Measurements from ENCODE around the gene FUT2. TPM values are rescaled to one million over a fixed set of nuclear protein-coding genes. Genes with fewer than 3 reads are reported as not detected.
"Not testable (repeated sequence)": the region's sequence is repeated elsewhere in the genome, so short reads cannot be mapped to it uniquely, and the experiment has no call there.

The FUT2 gene
- total RNA-seq, 2 experiments from 2014 or later: not detected

DNA sequence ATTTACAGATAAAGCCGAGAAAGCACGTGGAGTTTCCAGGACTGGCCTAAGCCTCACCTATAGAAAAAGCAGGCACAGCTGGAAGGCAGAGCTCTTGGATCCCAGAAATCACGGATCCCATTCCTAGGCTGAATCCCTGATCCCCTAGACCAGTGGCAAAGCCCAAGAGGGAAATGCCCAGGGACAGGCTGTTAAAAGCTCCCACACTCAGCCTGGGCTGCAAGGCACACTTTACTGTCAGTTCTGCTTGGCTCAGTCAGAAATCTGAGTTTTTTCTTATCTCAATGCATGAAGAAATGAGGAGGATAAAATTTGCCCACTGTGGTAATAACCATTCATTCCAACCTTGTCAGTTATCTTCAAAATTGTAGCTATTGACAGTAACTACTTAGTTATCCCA is 8.0 kb upstream of the FUT2 start:
- ATAC-seq (ENCODE audit: poor library complexity) (no peak), DNase-seq (no peak)
- H3K27me3 Mint-ChIP-seq: no peaks in the 10 kb centered on the region
- H3K9me3 ChIP-seq (ENCODE audit: control insufficient read depth in 1 of 2, insufficient read depth in 1 of 2, low read length in 2 of 2): no peaks in the 10 kb centered on the region
- no peaks in the 10 kb centered on the region for H3K4me1 Mint-ChIP-seq (ENCODE audit: low read depth)
- H3K4me3 ChIP-seq (ENCODE audit: low read length): no peak overlapping the region
- TF ChIP-seq, protein P1, sequence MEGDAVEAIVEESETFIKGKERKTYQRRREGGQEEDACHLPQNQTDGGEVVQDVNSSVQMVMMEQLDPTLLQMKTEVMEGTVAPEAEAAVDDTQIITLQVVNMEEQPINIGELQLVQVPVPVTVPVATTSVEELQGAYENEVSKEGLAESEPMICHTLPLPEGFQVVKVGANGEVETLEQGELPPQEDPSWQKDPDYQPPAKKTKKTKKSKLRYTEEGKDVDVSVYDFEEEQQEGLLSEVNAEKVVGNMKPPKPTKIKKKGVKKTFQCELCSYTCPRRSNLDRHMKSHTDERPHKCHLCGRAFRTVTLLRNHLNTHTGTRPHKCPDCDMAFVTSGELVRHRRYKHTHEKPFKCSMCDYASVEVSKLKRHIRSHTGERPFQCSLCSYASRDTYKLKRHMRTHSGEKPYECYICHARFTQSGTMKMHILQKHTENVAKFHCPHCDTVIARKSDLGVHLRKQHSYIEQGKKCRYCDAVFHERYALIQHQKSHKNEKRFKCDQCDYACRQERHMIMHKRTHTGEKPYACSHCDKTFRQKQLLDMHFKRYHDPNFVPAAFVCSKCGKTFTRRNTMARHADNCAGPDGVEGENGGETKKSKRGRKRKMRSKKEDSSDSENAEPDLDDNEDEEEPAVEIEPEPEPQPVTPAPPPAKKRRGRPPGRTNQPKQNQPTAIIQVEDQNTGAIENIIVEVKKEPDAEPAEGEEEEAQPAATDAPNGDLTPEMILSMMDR (IDR thresholded peaks at IDR 0.05): no peak
- H3K4me3 Mint-ChIP-seq: no peak overlapping the region
- H3K27ac Mint-ChIP-seq: no peak overlapping the region
- no peak overlapping the region for H3K27ac ChIP-seq (ENCODE audit: low read depth in 1 of 2, low read length in 2 of 2)
- CTCF ChIA-PET: no interaction called here
- POLR2A ChIA-PET: no interaction called here
- no peaks in the 10 kb centered on the region for H3K9me3 Mint-ChIP-seq
- H3K4me1 ChIP-seq (ENCODE audit: insufficient read depth, low read length): no peaks in the 10 kb centered on the region
- no peaks in the 10 kb centered on the region for H3K27me3 ChIP-seq (ENCODE audit: control insufficient read depth in 1 of 2, insufficient read depth in 2 of 2, low read length in 2 of 2)
- H3K36me3 Mint-ChIP-seq (ENCODE audit: low read depth): no peaks in the 10 kb centered on the region
- intact Hi-C loops (cut with DNase I, micrococcal nuclease): no loop called here
- no peaks in the 10 kb centered on the region for H3K36me3 ChIP-seq (ENCODE audit: insufficient read depth, low read length)

DNA sequence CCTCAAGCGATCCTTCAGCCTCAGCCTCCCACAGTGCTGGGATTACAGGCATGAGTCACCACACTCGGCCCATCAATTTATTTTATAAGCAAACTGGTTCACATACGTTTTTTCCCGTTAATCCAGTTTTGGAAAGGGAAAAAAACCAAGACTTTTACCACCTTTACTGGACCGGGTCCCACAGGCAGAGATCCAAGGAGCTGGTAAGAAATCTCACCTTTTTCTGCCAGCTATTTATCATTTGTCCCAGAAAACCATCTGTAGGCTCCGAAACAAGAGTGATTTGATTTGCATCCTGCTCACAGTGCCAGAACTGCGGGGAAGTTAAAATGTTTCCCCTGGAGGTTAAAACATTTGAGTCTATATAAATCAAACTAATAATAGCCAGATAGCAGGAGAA is 6.3 kb upstream of the FUT2 start:
- H3K27me3 Mint-ChIP-seq: no peaks in the 10 kb centered on the region
- Histone ChIP-seq H3K27ac (ENCODE audit: low read depth in 1 of 2, low read length in 2 of 2) (no peak overlapping the region), H3K27me3 (ENCODE audit: control insufficient read depth in 1 of 2, insufficient read depth in 2 of 2, low read length in 2 of 2) (no peaks in the 10 kb centered on the region), H3K4me1 (ENCODE audit: insufficient read depth, low read length) (no peaks in the 10 kb centered on the region), H3K36me3 (ENCODE audit: insufficient read depth, low read length) (no peaks in the 10 kb centered on the region), H3K9me3 (ENCODE audit: control insufficient read depth in 1 of 2, insufficient read depth in 1 of 2, low read length in 2 of 2) (no peaks in the 10 kb centered on the region), H3K4me3 (ENCODE audit: low read length) (no peak overlapping the region)
- no peaks in the 10 kb centered on the region for H3K36me3 Mint-ChIP-seq (ENCODE audit: low read depth)
- no peaks in the 10 kb centered on the region for H3K4me1 Mint-ChIP-seq (ENCODE audit: low read depth)
- ATAC-seq (ENCODE audit: poor library complexity) (no peak), DNase-seq (no peak)
- POLR2A ChIA-PET: no interaction called here
- CTCF ChIA-PET: no interaction called here
- TF ChIP-seq, protein P1 (IDR thresholded peaks at IDR 0.05): no peak
- no peaks in the 10 kb centered on the region for H3K9me3 Mint-ChIP-seq
- H3K4me3 Mint-ChIP-seq: no peak overlapping the region
- H3K27ac Mint-ChIP-seq: no peak overlapping the region
- intact Hi-C loops (cut with DNase I, micrococcal nuclease): no loop called here

DNA sequence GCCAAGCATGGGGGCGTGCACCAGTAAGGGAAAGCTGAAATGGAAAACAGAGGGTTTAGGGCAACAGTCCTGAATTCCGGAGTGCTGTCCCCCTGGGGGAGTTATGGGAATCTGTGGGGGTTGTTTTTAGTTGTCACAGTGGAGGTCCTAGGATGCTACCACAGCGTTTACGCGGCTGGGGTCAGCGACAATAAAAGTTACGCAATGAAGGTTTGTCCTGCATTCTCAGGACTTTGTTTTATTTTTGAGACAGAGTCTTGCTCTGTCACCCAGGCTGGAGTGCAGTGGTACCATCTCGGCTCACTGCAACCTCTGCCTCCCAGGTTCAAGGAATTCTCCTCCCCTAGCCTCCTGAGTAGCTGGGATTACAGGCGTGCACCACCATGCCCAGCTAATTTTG is 2.1 kb upstream of the FUT2 start:
- H3K4me3 Mint-ChIP-seq; H3K36me3 ChIP-seq (ENCODE audit: insufficient read depth, low read length); H3K4me3 ChIP-seq (ENCODE audit: low read length); H3K27ac ChIP-seq (ENCODE audit: low read depth in 1 of 2, low read length in 2 of 2); intact Hi-C loops (cut with DNase I, micrococcal nuclease); ATAC-seq (ENCODE audit: poor library complexity); H3K9me3 ChIP-seq (ENCODE audit: control insufficient read depth in 1 of 2, insufficient read depth in 1 of 2, low read length in 2 of 2); H3K36me3 Mint-ChIP-seq (ENCODE audit: low read depth); H3K9me3 Mint-ChIP-seq; POLR2A ChIA-PET; H3K4me1 Mint-ChIP-seq (ENCODE audit: low read depth); DNase-seq; H3K27ac Mint-ChIP-seq: not testable (repeated sequence)
- Histone ChIP-seq H3K4me1 (ENCODE audit: insufficient read depth, low read length) (peaks cover 10% of the 10 kb centered on the region), H3K27me3 (ENCODE audit: control insufficient read depth in 1 of 2, insufficient read depth in 2 of 2, low read length in 2 of 2) (peaks cover 10 to 18% of the 10 kb centered on the region in 2 experiments)
- CTCF ChIA-PET: interaction anchor here (0.6 kb wide), 1 partner anchor 191 kb away, joined by 3 read pairs; no protein-coding TSS in a partner anchor
- peaks cover 11% of the 10 kb centered on the region for H3K27me3 Mint-ChIP-seq

DNA sequence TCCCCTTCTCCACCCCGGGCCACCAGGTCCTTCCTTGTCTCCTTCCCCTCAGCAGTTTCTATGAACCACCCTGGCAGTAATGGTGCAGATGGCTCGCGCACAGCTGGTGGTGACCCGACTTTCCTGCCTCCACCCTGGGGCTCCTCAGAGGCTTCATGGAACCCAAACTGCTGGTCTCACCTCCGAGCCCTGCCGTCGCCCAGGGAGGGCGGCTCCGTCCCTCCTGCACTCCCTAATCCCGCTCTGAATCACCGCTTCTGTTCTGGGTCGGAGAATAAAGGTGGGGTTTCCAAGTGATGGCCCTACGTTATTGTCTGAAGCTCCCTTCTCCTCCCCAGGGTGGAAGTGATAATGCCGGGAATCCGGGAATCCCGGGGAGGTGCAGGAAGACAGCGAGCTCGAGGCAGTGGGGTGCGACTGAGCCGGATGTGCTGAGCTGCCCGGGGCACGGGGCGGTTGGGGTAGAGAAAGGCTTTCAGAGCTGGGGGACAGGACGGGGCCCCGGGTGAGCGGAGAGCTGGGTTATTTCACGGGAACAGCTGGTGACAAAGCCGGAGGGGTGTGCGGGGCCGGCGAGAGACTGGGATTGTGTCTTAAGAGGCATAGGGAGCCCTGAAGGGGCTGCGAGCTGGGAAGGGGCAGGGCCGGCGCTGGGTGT is 711 bp downstream of the FUT2 start:
- intact Hi-C loops (cut with DNase I, micrococcal nuclease): no loop called here

More for the DNA sequence above, 711 bp downstream of the FUT2 start:
- TF ChIP-seq, protein P1 (IDR thresholded peaks at IDR 0.05): no peak
- Histone ChIP-seq H3K4me3 (ENCODE audit: low read length) (peak overlapping the region; percentile 15), H3K27ac (ENCODE audit: low read depth in 1 of 2, low read length in 2 of 2) (no peak overlapping the region), H3K27me3 (ENCODE audit: control insufficient read depth in 1 of 2, insufficient read depth in 2 of 2, low read length in 2 of 2) (peaks cover 12 to 18% of the 10 kb centered on the region in 2 experiments), H3K36me3 (ENCODE audit: insufficient read depth, low read length) (no peaks in the 10 kb centered on the region), H3K9me3 (ENCODE audit: control insufficient read depth in 1 of 2, insufficient read depth in 1 of 2, low read length in 2 of 2) (no peaks in the 10 kb centered on the region), H3K4me1 (ENCODE audit: insufficient read depth, low read length) (peaks cover 10% of the 10 kb centered on the region)
- POLR2A ChIA-PET: interaction anchor here (1.2 to 1.3 kb wide), 2 partner anchors 18 to 42 kb away, joined by 3 to 6 read pairs; no protein-coding TSS in a partner anchor
- peak overlapping the region; percentile 3 for H3K4me3 Mint-ChIP-seq
- H3K27me3 Mint-ChIP-seq: peaks cover 16% of the 10 kb centered on the region
- ATAC-seq (ENCODE audit: poor library complexity) (peak; percentile 69), DNase-seq (peak in 4 of 14 experiments; percentile 8 to 37 (median 26))
- CTCF ChIA-PET: no interaction called here
- peaks cover 9% of the 10 kb centered on the region for H3K4me1 Mint-ChIP-seq (ENCODE audit: low read depth)
- no peaks in the 10 kb centered on the region for H3K9me3 Mint-ChIP-seq
- H3K36me3 Mint-ChIP-seq (ENCODE audit: low read depth): peaks cover 5% of the 10 kb centered on the region
- no peak overlapping the region for H3K27ac Mint-ChIP-seq
